Transverse colon (tissue), 3 donors: Measurements from ENCODE around the gene BIN2.

Experiments
- CTCF ChIP-seq, 5 experiments: fragments of 200-600 bp in 3 of 5; fragments of 450-650 bp in 2 of 5; sonication (generic) in 3 of 5; IDR thresholded peaks; 1 replicate in 2 of 5; 2 replicates in 3 of 5; pipeline ENCODE4 v1.5.1; 2016 to 2017; ENCODE audit warnings: antibody characterized with exemption in 5 of 5, inconsistent platforms in 3 of 5, mild to moderate bottlenecking in 2 of 5, moderate library complexity in 1 of 5
- POLR2A ChIP-seq: fragments of 450-650 bp; IDR thresholded peaks from one replicate; pipeline ENCODE4 v1.6.1; 2016; ENCODE audit warnings: antibody characterized with exemption, mild to moderate bottlenecking, moderate library complexity

GRCh38 chr12:51358496-51358895 lies 34.5 kb upstream of the BIN2 start:
- TF ChIP-seq POLR2A = no peak
- no peak for TF ChIP-seq CTCF (IDR thresholded peaks at IDR 0.05)
